GM10248 (cell line): ENCODE measurements around the gene SIK3.

Source experiments
- CTCF ChIA-PET: fragments of 300-600 bp; sonication (Branson Sonifier 250); formaldehyde crosslinking; extraction: SDS; loops from one replicate; lab custom pipeline; 2021; ENCODE audit warnings: antibody characterized with exemption; lab: Yijun Ruan, JAX
- POLR2A ChIA-PET: fragments of 350-650 bp; sonication (Branson Sonifier 250); formaldehyde crosslinking; extraction: SDS; loops from one replicate; lab custom pipeline; 2020; ENCODE audit warnings: antibody characterized with exemption; lab: Yijun Ruan, JAX
- DNase-seq: peaks from one replicate; pipeline ENCODE4 v3.0.0; 2012; ENCODE audit errors: extremely low spot score
- CTCF ChIP-seq: IDR thresholded peaks from 2 replicates; pipeline ENCODE4 v1.5.1; 2012; ENCODE audit warnings: mild to moderate bottlenecking, low read depth; ENCODE audit errors: extremely low read depth, missing control alignments, control extremely low read depth

SIK3 gene

GRCh38 chr11:116890193-116890592 lies 208.0 kb downstream of the SIK3 start:
- POLR2A ChIA-PET = no interaction called here
- CTCF ChIA-PET = interaction anchor here (1.3 to 5.4 kb wide), 7 partner anchors 12 to 216 kb away, joined by 3 to 46 read pairs (median 6); partner anchors contain the start of gene APOA5
- no peak for TF ChIP-seq CTCF
- peak; percentile 40 for DNase-seq

DNA sequence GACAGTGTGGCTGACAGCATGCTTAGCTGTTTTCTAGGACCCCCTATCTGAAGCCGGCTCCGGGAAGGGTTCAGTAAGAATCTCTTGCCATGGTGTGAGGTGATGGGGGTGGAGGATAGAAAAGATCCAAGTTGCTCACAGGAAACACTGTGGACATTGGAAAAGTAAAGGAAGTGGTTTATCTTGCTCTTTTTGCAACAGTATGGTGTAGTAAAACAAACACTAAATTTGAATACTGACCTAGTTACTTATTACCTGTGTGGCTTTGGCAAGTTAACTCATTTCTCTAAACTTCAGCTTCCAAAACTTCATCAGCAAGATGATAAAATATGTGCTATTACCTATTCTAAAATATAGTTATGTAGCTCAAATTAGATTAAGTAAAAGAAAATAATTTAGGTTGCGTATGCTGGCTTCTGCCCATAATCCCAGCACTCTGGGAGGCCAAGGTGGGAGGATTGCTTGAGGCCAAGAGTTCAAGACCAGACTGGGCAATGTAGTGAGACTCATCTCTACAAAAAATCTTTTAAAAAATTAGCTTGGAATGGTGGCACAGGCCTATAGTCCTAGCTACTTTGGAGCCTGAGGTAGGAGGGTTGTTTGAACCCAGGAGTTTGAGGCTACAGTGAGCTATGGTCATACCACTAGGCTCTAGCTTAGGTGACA lies 209.2 kb downstream of the SIK3 start:
- DNase-seq = no peak
- ChIA-PET CTCF (interaction anchor here (0.8 to 5.4 kb wide), 13 partner anchors 11 to 337 kb away, joined by 3 to 46 read pairs (median 4); partner anchors contain the start of genes APOA5 and SIK3), POLR2A (no interaction called here)
- no peak for TF ChIP-seq CTCF

DNA sequence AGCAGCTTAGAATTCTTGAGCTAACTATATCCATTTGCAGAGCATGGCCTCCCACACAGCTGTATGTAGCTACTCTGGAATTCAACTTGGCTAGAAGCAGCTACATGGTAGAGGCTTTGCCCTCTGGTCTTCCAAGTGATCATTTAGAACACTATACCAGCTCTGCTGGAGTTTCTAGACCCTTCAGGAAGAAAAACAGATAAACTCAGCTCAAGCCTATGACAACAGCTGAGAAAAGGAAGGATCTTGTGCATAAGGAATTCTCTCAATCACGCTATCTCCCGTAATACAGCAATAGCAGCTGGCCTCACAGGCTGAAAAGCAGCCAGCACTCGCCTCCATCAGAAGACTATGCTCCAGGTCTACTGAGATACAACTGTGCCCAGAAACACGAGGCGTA lies 210.2 kb downstream of the SIK3 start:
- ChIA-PET POLR2A (no interaction called here), CTCF (interaction anchor here (1.0 to 5.4 kb wide), 7 partner anchors 10 to 338 kb away, joined by 3 to 46 read pairs (median 7); partner anchors contain the start of gene SIK3)
- no peak for DNase-seq
- TF ChIP-seq CTCF = no peak

DNA sequence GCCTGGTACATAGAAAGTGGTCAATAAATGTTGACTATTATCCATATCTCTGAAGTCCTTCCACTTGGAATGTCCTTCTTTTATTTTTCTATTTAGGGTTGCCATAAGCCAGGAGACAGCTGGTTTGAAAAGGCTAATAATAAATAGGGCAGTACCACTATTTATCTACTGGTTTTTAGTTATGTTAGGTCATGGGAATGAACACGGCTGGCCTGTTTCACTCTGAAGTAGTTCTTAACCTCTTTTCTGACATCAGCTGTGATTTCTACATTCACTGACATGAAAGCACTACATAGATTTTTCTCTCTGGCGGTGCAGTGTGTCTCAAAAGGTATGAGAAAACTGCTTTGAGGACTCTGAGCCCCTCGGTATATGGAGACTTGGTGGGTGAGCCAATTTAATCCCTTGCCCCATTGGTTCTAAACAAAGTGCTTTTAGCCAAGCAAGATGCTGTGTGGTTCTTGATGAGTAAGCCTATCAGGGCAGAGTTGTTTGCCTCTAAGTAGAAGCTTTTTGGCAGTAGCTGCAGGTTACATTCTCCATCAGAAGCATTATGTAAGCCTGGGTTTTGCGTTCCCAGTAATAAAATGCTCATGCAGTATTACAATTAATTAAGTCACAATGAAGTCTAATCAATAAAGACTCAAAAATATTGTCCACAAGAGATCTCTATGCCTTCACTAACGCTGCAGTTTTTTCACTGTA lies 212.1 kb downstream of the SIK3 start:
- DNase-seq = no peak
- POLR2A ChIA-PET = interaction anchor here (0.6 kb wide), 1 partner anchor 230 kb away, joined by 6 read pairs; no protein-coding TSS in a partner anchor
- CTCF ChIA-PET = interaction anchor here (1.6 kb wide), 1 partner anchor 219 kb away, joined by 4 read pairs; no protein-coding TSS in a partner anchor

DNA sequence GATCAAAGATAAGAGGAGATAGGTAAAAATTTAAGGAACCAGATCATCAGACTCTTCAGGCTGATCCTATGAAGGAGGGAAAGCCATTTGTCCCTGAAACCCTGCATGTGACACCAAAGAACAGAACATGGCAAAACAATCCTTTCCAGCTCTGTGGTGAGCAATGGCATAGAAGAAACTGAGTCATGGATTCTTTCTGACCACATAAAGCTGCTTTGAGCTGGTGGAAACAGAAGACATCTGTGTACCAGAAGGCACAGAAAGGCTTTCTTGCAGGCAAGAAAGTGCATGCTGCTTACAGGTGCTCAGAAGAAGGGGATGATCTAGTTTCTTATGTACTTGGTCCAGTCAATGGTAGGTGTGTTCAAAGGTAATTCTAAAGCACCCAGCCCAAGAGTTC lies 215.8 kb downstream of the SIK3 start:
- CTCF ChIA-PET = interaction anchor here (1.4 to 8.7 kb wide), 2 partner anchors 28 to 222 kb away, joined by 5 to 132 read pairs; no protein-coding TSS in a partner anchor
- TF ChIP-seq CTCF = no peak
- DNase-seq = no peak
- POLR2A ChIA-PET = no interaction called here

More for the DNA sequence above, 212.1 kb downstream of the SIK3 start:
- no peak for TF ChIP-seq CTCF

GRCh38 chr11:116881143-116881542 lies 217.1 kb downstream of the SIK3 start:
- POLR2A ChIA-PET = no interaction called here
- TF ChIP-seq CTCF = no peak
- no peak for DNase-seq
- CTCF ChIA-PET = interaction anchor here (1.3 to 8.7 kb wide), 8 partner anchors 8 to 246 kb away, joined by 3 to 132 read pairs (median 8); no protein-coding TSS in a partner anchor
